IMR-90 (cell line): ENCODE results near the gene L3HYPDH. TPM values are rescaled to one million over a fixed set of nuclear protein-coding genes. Genes with fewer than 3 reads are reported as not detected.
"Not testable (repeated sequence)": the region's sequence is repeated elsewhere in the genome, so short reads cannot be mapped to it uniquely, and the experiment has no call there.

ENCODE experiments used
- ATAC-seq: fragments of 200-7000 bp; cut with Tn5 transposase; 2 replicates; pipeline ENCODE4 v1.9.1; 2020; ENCODE audit warnings: low read depth, mild to moderate bottlenecking, moderate library complexity
- BruUV-seq: library from RNA; stranded (reverse); fragments of 400-500 nt; replicated peaks from 2 replicates; lab custom pipeline; 2021; lab: Mats Ljungman, UMichigan
- CTCF ChIA-PET: fragments of 300-600 bp; formaldehyde crosslinking; extraction: SDS; loops from one replicate; lab custom pipeline; 2021; ENCODE audit warnings: antibody characterized with exemption; lab: Yijun Ruan, JAX
- POLR2A ChIA-PET: fragments of 300-600 bp; sonication (Branson Sonifier 250); formaldehyde crosslinking; loops from one replicate; lab custom pipeline; 2022; ENCODE audit warnings: antibody characterized with exemption; ENCODE audit not compliant: unreplicated experiment; lab: Charles Lee
- DNase-seq: peaks from one replicate; pipeline ENCODE4 v3.0.0; 2013
- H2AFZ ChIP-seq: replicated peaks from 2 replicates; pipeline ENCODE3; 2013; ENCODE audit warnings: low read length, mild to moderate bottlenecking; ENCODE audit not compliant: poor library complexity
- H2AK5ac ChIP-seq: 2 replicates; pipeline ENCODE4 v1.6.1; 2013; ENCODE audit warnings: low read depth, low read length, inconsistent platforms
- H2AK9ac ChIP-seq: replicated peaks from 2 replicates; pipeline ENCODE3; 2013; ENCODE audit warnings: mild to moderate bottlenecking, low read depth, low read length, moderate library complexity; ENCODE audit not compliant: poor library complexity
- H2BK120ac ChIP-seq: 2 replicates; pipeline ENCODE4 v1.6.1; 2013; ENCODE audit warnings: low read depth, low read length, inconsistent platforms
- H2BK15ac ChIP-seq: 3 replicates; pipeline ENCODE4 v1.6.1; 2013; ENCODE audit warnings: low read depth, low read length, inconsistent platforms
- H2BK20ac ChIP-seq: 2 replicates; pipeline ENCODE4 v1.6.1; 2013; ENCODE audit warnings: low read depth, mild to moderate bottlenecking, inconsistent platforms, low read length, moderate library complexity
- H2BK5ac ChIP-seq: 2 replicates; pipeline ENCODE4 v1.6.1; 2013; ENCODE audit warnings: mild to moderate bottlenecking, low read depth, low read length, inconsistent platforms; ENCODE audit not compliant: poor library complexity, severe bottlenecking
- H3K14ac ChIP-seq: replicated peaks from 2 replicates; pipeline ENCODE4 v1.6.1; 2013; ENCODE audit warnings: low read depth, low read length, inconsistent platforms
- H3K18ac ChIP-seq: 2 replicates; pipeline ENCODE4 v1.6.1; 2013; ENCODE audit warnings: low read depth, low read length, control low read depth
- H3K23ac ChIP-seq: 2 replicates; pipeline ENCODE4 v1.6.1; 2013; ENCODE audit warnings: low read depth, low read length, inconsistent platforms
- H3K27ac ChIP-seq: 2 replicates; pipeline ENCODE4 v1.5.1; 2013; ENCODE audit warnings: mild to moderate bottlenecking, control low read depth, low read length; ENCODE audit not compliant: insufficient read depth
- H3K27me3 ChIP-seq: 2 replicates; pipeline ENCODE4 v1.6.1; 2013; ENCODE audit warnings: low read length; ENCODE audit not compliant: control insufficient read depth, insufficient read depth
- H3K36me3 ChIP-seq: 2 replicates; pipeline ENCODE4 v1.6.1; 2013; ENCODE audit warnings: low read length, mixed read lengths; ENCODE audit not compliant: control insufficient read depth, insufficient read depth
- H3K4ac ChIP-seq: 2 replicates; pipeline ENCODE4 v1.6.1; 2013; ENCODE audit warnings: low read depth, low read length, inconsistent platforms
- H3K4me1 ChIP-seq: 2 replicates; pipeline ENCODE4 v1.6.1; 2013; ENCODE audit warnings: low read length, mixed read lengths; ENCODE audit not compliant: control insufficient read depth, insufficient read depth
- H3K4me2 ChIP-seq: 2 replicates; pipeline ENCODE4 v1.6.1; 2013; ENCODE audit warnings: low read depth, mild to moderate bottlenecking, control low read depth, low read length, moderate library complexity
- H3K4me3 ChIP-seq: 2 replicates; pipeline ENCODE4 v1.5.1; 2013; ENCODE audit warnings: low read depth, mild to moderate bottlenecking, control low read depth, low read length, moderate library complexity; ENCODE audit not compliant: insufficient read depth
- H3K56ac ChIP-seq: 2 replicates; pipeline ENCODE4 v1.6.1; 2013; ENCODE audit warnings: low read length, inconsistent platforms; ENCODE audit not compliant: insufficient read depth; ENCODE audit errors: extremely low read depth
- H3K79me1 ChIP-seq, 2 experiments: 2 replicates each; pipeline ENCODE4 v1.6.1; 2013; ENCODE audit warnings: low read length in 2 of 2, inconsistent platforms in 1 of 2, low read depth in 1 of 2
- H3K9ac ChIP-seq: 2 replicates; pipeline ENCODE4 v1.6.1; 2013; ENCODE audit warnings: low read depth, low read length, control low read depth
- H3K9me1 ChIP-seq: 2 replicates; pipeline ENCODE4 v1.6.1; 2013; ENCODE audit warnings: low read length, inconsistent platforms; ENCODE audit not compliant: insufficient read depth
- H3K9me3 ChIP-seq: 2 replicates; pipeline ENCODE4 v1.6.1; 2013; ENCODE audit warnings: low read length; ENCODE audit not compliant: control insufficient read depth, insufficient read depth
- H4K20me1 ChIP-seq: 2 replicates; pipeline ENCODE4 v1.6.1; 2013; ENCODE audit warnings: low read length, inconsistent platforms; ENCODE audit not compliant: insufficient read depth
- H4K5ac ChIP-seq: 2 replicates; pipeline ENCODE4 v1.6.1; 2013; ENCODE audit warnings: mild to moderate bottlenecking, low read depth, low read length, control low read depth
- H4K8ac ChIP-seq, 2 experiments: 2 replicates each; pipeline ENCODE4 v1.6.1; 2013; ENCODE audit warnings: low read depth in 2 of 2, low read length in 2 of 2, control low read depth in 1 of 2, inconsistent platforms in 1 of 2
- H4K91ac ChIP-seq: 2 replicates; pipeline ENCODE4 v1.6.1; 2013; ENCODE audit warnings: low read depth, low read length, inconsistent platforms; ENCODE audit not compliant: insufficient read depth
- WGBS, 2 experiments: methylation state at CpG; one replicate each; pipeline versions ENCODE4 v1.1.5 to v1.1.7; 2013; ENCODE audit warnings: missing lambda C conversion rate in 2 of 2; ENCODE audit not compliant: insufficient read length in 1 of 2; ENCODE audit errors: extremely low coverage in 2 of 2; 5-methylcytosine and 5-hydroxymethylcytosine counted together
- dilution Hi-C: fragments of 300-500 bp; cut with HindIII; formaldehyde crosslinking; loops from one replicate; pipeline ENCODE4 v1.14.3; 2018; ENCODE audit warnings: low sequenced_read_pairs; ENCODE audit not compliant: unreplicated experiment
- in situ Hi-C: fragments of 300-500 bp; cut with MboI; formaldehyde crosslinking; loops from 3 replicates; pipeline ENCODE4 v1.14.3; 2019; ENCODE audit warnings: low sequenced_read_pairs, inconsistent platforms, mixed read lengths
- intact Hi-C: fragments of 100-400 bp; cut with micrococcal nuclease; formaldehyde crosslinking; loops from 2 replicates; pipeline ENCODE4 v1.10.0; 2022
- polyA plus RNA-seq, 3 experiments: library from polyadenylated mRNA; depleted of rRNA; stranded (reverse); fragments of >200 nt; gene quantifications; 2 replicates each; pipeline ENCODE4 v1.2.3, GENCODE V29; 2012; ENCODE audit warnings: low replicate concordance in 1 of 3
- total RNA-seq: library from RNA; depleted of rRNA; stranded (reverse); fragments of >200 nt; gene quantifications from 2 replicates; pipeline ENCODE4 v1.2.3, GENCODE V29; 2012

Gene L3HYPDH
- total and polyA plus RNA-seq, 2 of the 4 experiments (the other 2 are of a cell fraction) = 40.9 to 49.1 TPM

DNA sequence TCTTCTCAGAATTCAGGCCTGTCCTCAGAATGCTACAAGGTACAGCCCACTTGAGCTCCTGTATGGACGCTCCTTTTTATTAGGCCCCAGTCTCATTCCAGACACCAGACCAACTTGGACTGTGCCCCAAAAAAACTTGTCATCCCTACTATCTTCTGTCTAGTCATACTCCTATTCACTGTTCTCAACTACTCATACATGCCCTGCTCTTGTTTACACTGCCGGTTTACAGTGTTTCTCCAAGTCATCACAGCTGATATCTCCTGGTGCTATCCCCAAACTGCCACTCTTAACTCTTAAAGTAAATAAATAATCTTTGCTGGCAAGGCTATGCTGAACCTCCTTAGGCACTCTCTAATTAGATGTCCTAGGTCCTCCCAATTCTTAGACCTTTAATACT lies 35.5 kb downstream of the L3HYPDH start:
- H3K18ac ChIP-seq, ATAC-seq, H2BK120ac ChIP-seq, dilution Hi-C loops, H3K4me1 ChIP-seq, H2AK9ac ChIP-seq, CTCF ChIA-PET, H3K56ac ChIP-seq, in situ Hi-C loops, intact Hi-C loops, H3K4ac ChIP-seq, H2AFZ ChIP-seq, H4K5ac ChIP-seq, H3K27ac ChIP-seq, H3K23ac ChIP-seq, H3K14ac ChIP-seq, H2BK15ac ChIP-seq, H3K9me3 ChIP-seq, H4K91ac ChIP-seq, H4K8ac ChIP-seq, H3K9ac ChIP-seq, POLR2A ChIA-PET, H3K27me3 ChIP-seq, H3K36me3 ChIP-seq, BruUV-seq, H2AK5ac ChIP-seq, H4K20me1 ChIP-seq, DNase-seq, H3K4me3 ChIP-seq, H3K9me1 ChIP-seq, H2BK20ac ChIP-seq, H3K4me2 ChIP-seq, H2BK5ac ChIP-seq: not testable (repeated sequence)
- H3K79me1 ChIP-seq = peaks cover 9 to 12% of the 10 kb centered on the region in 2 experiments; a peak in 3 of 4 replicates
- WGBS, 2 experiments = 50% methylated on average over 1 of the region's 2 CpGs; no CpG with 5 or more reads in 1 of the 2 experiments
